Measurements from ENCODE around the gene CALN1.

- TF ChIP-seq CTCF (conservative IDR thresholded peaks at IDR 0.05) (no peak), ZFX (IDR thresholded peaks at IDR 0.05) (no peak)
These were observed 18.4 kb upstream of the CALN1 start for GRCh38 chr7:72430531-72430930.
